Fibroblast of lung (primary cell): ENCODE measurements around the gene GALNT18. TPM values are rescaled to one million over a fixed set of nuclear protein-coding genes. Genes with fewer than 3 reads are reported as not detected.

Experiments
- DNase-seq, 2 donors: peaks; one replicate each; pipeline versions ENCODE4 v3.0.0 to v3.0.0-alpha.2; 2010; ENCODE audit warnings: low read depth in 2 of 2
- H2AFZ ChIP-seq: 2 replicates; pipeline ENCODE4 v1.5.1; 2012; ENCODE audit warnings: low read length, control low read depth, inconsistent platforms
- H3K27ac ChIP-seq: 2 replicates; pipeline ENCODE4 v1.5.1; 2011; ENCODE audit warnings: low read length, control low read depth; ENCODE audit not compliant: insufficient read depth
- H3K27me3 ChIP-seq: 2 replicates; pipeline ENCODE4 v1.5.1; 2011; ENCODE audit warnings: mild to moderate bottlenecking, low read length; ENCODE audit not compliant: control insufficient read depth, insufficient read depth
- H3K36me3 ChIP-seq: 2 replicates; pipeline ENCODE4 v1.5.1; 2011; ENCODE audit warnings: low read length; ENCODE audit not compliant: control insufficient read depth, insufficient read depth
- H3K4me1 ChIP-seq: 2 replicates; pipeline ENCODE4 v1.5.1; 2011; ENCODE audit warnings: low read length; ENCODE audit not compliant: control insufficient read depth, insufficient read depth; ENCODE audit errors: extremely low read depth
- H3K4me2 ChIP-seq: 2 replicates; pipeline ENCODE4 v1.5.1; 2011; ENCODE audit warnings: low read length, control low read depth; ENCODE audit not compliant: insufficient read depth; ENCODE audit errors: extremely low read depth
- H3K4me3 ChIP-seq, 4 experiments: fragments of 200-600 bp in 1 of 4; sonication (generic) in 1 of 4; replicated peaks in 1 of 4; 2 replicates each; pipeline ENCODE4 v1.5.1; 2011 to 2016; ENCODE audit warnings: low read length in 4 of 4, low read depth in 3 of 4, mild to moderate bottlenecking in 3 of 4, control low read depth in 2 of 4, inconsistent platforms in 1 of 4, mixed read lengths in 1 of 4; ENCODE audit not compliant: insufficient read depth in 1 of 4; ENCODE audit errors: control extremely low read depth in 1 of 4
- H3K79me2 ChIP-seq: 2 replicates; pipeline ENCODE4 v1.5.1; 2012; ENCODE audit warnings: mild to moderate bottlenecking, low read length, inconsistent platforms; ENCODE audit not compliant: control insufficient read depth, insufficient read depth
- H3K9ac ChIP-seq: 2 replicates; pipeline ENCODE4 v1.5.1; 2011; ENCODE audit warnings: mild to moderate bottlenecking, low read length, control low read depth; ENCODE audit not compliant: insufficient read depth
- H3K9me3 ChIP-seq: 2 replicates; pipeline ENCODE4 v1.5.1; 2012; ENCODE audit warnings: low read depth, low read length; ENCODE audit not compliant: control insufficient read depth, insufficient read depth
- H4K20me1 ChIP-seq: 2 replicates; pipeline ENCODE4 v1.5.1; 2011; ENCODE audit warnings: low read length; ENCODE audit not compliant: control insufficient read depth, insufficient read depth; ENCODE audit errors: extremely low read depth
- CTCF ChIP-seq, 2 donors: IDR thresholded peaks in 1 of 2; conservative IDR thresholded peaks in 1 of 2; 1 replicate in 1 of 2; 2 replicates in 1 of 2; pipeline ENCODE4 v1.5.1; 2011 to 2012; ENCODE audit warnings: low read length in 2 of 2, control low read depth in 1 of 2, inconsistent platforms in 1 of 2, low read depth in 1 of 2, mild to moderate bottlenecking in 1 of 2
- EZH2 ChIP-seq: IDR thresholded peaks from 2 replicates; pipeline ENCODE4 v1.5.1; 2012; ENCODE audit warnings: low read length, control low read depth, mild to moderate bottlenecking; ENCODE audit errors: missing control alignments
- polyA plus RNA-seq, 2 donors: library from polyadenylated mRNA; depleted of rRNA in 1 of 2; stranded (reverse) in 1 of 2; unstranded in 1 of 2; fragments of >200 nt; gene quantifications; 2 replicates each; pipeline ENCODE4 v1.2.1, GENCODE V29; 2011 to 2012; ENCODE audit warnings: missing spikeins in 1 of 2
- total RNA-seq: library from RNA; depleted of rRNA; stranded (reverse); fragments of >200 nt; gene quantifications from 2 replicates; pipeline ENCODE4 v1.2.1, GENCODE V29; 2014

Gene GALNT18
- total and polyA plus RNA-seq, 2 donors (not counting 1 experiment from before 2014, with no cell fraction given) = 0.50 to 19.3 TPM

GRCh38 chr11:11662578-11662977, 40.8 kb upstream of the GALNT18 start:
- Histone ChIP-seq H3K4me2 (no peak overlapping the region), H3K27me3 (peaks cover 33% of the 10 kb centered on the region), H4K20me1 (no peaks in the 10 kb centered on the region), H3K79me2 (no peaks in the 10 kb centered on the region), H3K27ac (no peak overlapping the region), H3K9ac (no peak overlapping the region), H3K4me3 (no peak overlapping the region), H3K4me1 (no peaks in the 10 kb centered on the region), H3K36me3 (no peaks in the 10 kb centered on the region), H2AFZ (no peak overlapping the region), H3K9me3 (no peaks in the 10 kb centered on the region)
- DNase-seq = no peak
- no peak for TF ChIP-seq EZH2

- Histone ChIP-seq H3K27ac (no peak overlapping the region), H3K79me2 (no peaks in the 10 kb centered on the region), H3K9me3 (no peaks in the 10 kb centered on the region), H3K9ac (no peak overlapping the region), H4K20me1 (no peaks in the 10 kb centered on the region), H3K36me3 (no peaks in the 10 kb centered on the region), H3K4me2 (no peak overlapping the region), H3K4me3 (no peak overlapping the region), H2AFZ (no peak overlapping the region), H3K27me3 (peaks cover 28% of the 10 kb centered on the region), H3K4me1 (no peaks in the 10 kb centered on the region)
- TF ChIP-seq EZH2 = no peak
- no peak for TF ChIP-seq CTCF (conservative IDR thresholded peaks at IDR 0.05 in 1 of 2, IDR thresholded peaks at IDR 0.05 in 1 of 2; ENCODE audit: low read depth in 1 of 2, low read length in 2 of 2)
- no peak for DNase-seq
Observed at GRCh38 chr11:11661326-11662040, 39.7 kb upstream of the GALNT18 start.

GRCh38 chr11:11660363-11660740, 38.5 kb upstream of the GALNT18 start:
- Histone ChIP-seq H3K79me2 (no peaks in the 10 kb centered on the region), H3K9me3 (no peaks in the 10 kb centered on the region), H3K4me1 (no peaks in the 10 kb centered on the region), H3K4me3 (no peak overlapping the region), H4K20me1 (no peaks in the 10 kb centered on the region), H3K9ac (no peak overlapping the region), H3K4me2 (no peak overlapping the region), H3K27ac (no peak overlapping the region), H2AFZ (no peak overlapping the region), H3K27me3 (peaks cover 23% of the 10 kb centered on the region), H3K36me3 (no peaks in the 10 kb centered on the region)
- TF ChIP-seq EZH2 = no peak
- TF ChIP-seq CTCF (conservative IDR thresholded peaks at IDR 0.05 in 1 of 2, IDR thresholded peaks at IDR 0.05 in 1 of 2; ENCODE audit: low read depth in 1 of 2, low read length in 2 of 2) = no peak
- DNase-seq = no peak
